Duodenal mucosa (tissue), 2 donors: ENCODE data around the gene IFNAR1.
A peak's percentile ranks its signal among the peaks of the same experiment; 100 is the strongest.

Experiments used
- H3K27ac ChIP-seq: one replicate; pipeline ENCODE4 v1.7.0; 2013; ENCODE audit warnings: low read depth, low read length
- H3K27me3 ChIP-seq, 2 donors: one replicate each; pipeline ENCODE4 v1.7.0; 2013; ENCODE audit warnings: low read length in 2 of 2, control low read depth in 1 of 2; ENCODE audit not compliant: insufficient read depth in 2 of 2, control insufficient read depth in 1 of 2
- H3K36me3 ChIP-seq, 2 donors: one replicate each; pipeline ENCODE4 v1.7.0; 2013; ENCODE audit warnings: low read length in 2 of 2, control low read depth in 1 of 2; ENCODE audit not compliant: insufficient read depth in 2 of 2, control insufficient read depth in 1 of 2
- H3K4me1 ChIP-seq, 2 donors: one replicate each; pipeline ENCODE4 v1.7.0; 2013; ENCODE audit warnings: low read length in 2 of 2, control low read depth in 1 of 2; ENCODE audit not compliant: insufficient read depth in 2 of 2, control insufficient read depth in 1 of 2
- H3K4me3 ChIP-seq, 2 donors: one replicate each; pipeline ENCODE4 v1.7.0; 2013; ENCODE audit warnings: low read length in 2 of 2, low read depth in 1 of 2
- H3K9ac ChIP-seq, 2 donors: one replicate each; pipeline ENCODE4 v1.7.0; 2013; ENCODE audit warnings: low read length in 2 of 2, low read depth in 1 of 2
- H3K9me3 ChIP-seq, 2 donors: one replicate each; pipeline ENCODE4 v1.7.0; 2013; ENCODE audit warnings: low read length in 2 of 2, control low read depth in 1 of 2; ENCODE audit not compliant: control insufficient read depth in 1 of 2

IFNAR1 gene

DNA sequence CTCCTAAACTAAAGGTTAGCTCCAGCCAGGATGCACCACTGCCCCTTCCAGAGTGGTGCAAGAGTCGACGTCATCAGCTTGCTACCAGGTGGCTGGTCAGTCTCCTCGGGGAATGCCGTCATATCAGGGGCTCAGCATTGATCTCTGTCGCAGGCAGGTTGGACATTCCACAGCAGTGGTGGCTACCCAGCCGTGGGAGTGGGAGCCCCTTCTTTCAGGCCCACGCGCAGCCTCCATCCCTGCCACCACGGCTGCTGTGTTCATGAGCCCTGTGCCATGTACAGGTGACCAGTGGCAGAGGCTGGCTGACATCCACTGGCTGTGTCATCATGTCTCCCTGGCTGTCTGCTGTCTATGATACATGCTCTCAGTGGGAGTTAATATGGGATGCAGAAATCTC is 33.1 kb upstream of the IFNAR1 start:
- no peak overlapping the region for H3K27ac ChIP-seq
- no peak overlapping the region for H3K4me3 ChIP-seq
- peaks cover 33 to 65% of the 10 kb centered on the region in 2 donors for H3K36me3 ChIP-seq
- H3K9ac ChIP-seq = no peak overlapping the region
- H3K27me3 ChIP-seq = no peaks in the 10 kb centered on the region
- no peaks in the 10 kb centered on the region for H3K9me3 ChIP-seq
- peaks cover 5% of the 10 kb centered on the region in 2 donors for H3K4me1 ChIP-seq

DNA sequence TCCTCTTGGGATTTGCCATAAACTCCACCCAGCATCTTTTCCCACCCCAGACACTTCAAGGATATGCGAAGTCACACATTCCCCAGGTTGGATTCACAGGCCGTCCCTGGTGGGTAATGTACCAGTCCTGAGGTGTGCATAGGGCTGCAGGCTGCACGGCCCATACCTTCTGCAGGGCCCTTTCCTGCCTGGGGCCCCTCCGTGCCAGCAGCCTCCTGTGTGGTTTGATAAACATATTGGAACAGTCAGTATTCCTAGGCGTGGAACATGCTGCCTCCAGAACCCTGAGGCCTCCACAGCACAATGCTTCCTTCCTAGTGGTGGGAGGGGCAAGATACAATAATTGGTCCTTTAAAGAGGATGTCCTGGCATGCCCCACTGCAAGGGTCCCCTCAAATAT is 32.0 kb upstream of the IFNAR1 start:
- Histone ChIP-seq H3K27ac (no peak overlapping the region), H3K4me1 (no peaks in the 10 kb centered on the region), H3K36me3 (peaks cover 31 to 66% of the 10 kb centered on the region in 2 donors), H3K9me3 (no peaks in the 10 kb centered on the region), H3K9ac (no peak overlapping the region), H3K4me3 (no peak overlapping the region), H3K27me3 (no peaks in the 10 kb centered on the region)

DNA sequence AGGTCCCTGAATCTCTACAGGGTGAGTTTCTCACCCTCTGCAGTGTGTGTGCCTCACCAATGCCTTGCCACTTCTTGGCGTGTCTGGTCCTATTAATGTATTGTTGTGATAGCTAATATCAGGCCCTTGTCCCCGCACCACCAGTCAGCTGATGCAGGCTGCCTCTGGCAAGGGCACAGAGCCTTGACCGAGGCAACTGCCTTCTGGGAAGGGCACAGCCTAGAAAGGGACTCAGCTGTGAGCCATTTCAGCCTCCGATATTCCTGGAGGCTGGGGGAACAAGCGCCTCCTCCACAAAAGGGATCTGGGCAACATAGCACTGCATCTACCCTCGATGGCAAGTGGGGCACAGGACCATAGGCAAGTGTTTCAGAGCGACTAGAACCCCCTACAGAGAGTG is 31.6 kb upstream of the IFNAR1 start:
- H3K27me3 ChIP-seq = no peaks in the 10 kb centered on the region
- H3K27ac ChIP-seq = no peak overlapping the region
- peaks cover 27 to 62% of the 10 kb centered on the region in 2 donors for H3K36me3 ChIP-seq
- no peak overlapping the region for H3K4me3 ChIP-seq
- no peaks in the 10 kb centered on the region for H3K9me3 ChIP-seq
- H3K4me1 ChIP-seq = no peaks in the 10 kb centered on the region
- H3K9ac ChIP-seq = no peak overlapping the region

DNA sequence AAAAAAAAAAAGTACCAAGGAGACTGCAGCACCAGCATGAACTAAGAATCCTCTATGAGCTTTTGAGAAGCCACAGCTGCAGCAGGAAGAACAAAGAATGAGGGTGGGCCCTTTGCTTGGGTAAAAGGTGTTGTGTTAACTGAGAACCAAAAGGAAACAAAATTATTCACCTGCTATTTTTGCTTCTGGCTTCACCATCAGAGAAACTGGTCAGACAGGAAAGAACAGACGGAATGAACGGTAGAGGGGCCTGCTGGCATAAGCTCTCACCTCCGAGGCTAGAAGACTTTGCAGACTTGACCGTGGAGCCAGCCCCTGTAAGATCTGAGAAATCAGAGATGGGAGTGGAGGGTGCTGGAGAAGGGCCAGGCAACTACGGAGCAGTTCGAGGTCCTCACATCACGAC is 31.0 kb upstream of the IFNAR1 start:
- no peak overlapping the region for H3K4me3 ChIP-seq
- peaks cover 26 to 56% of the 10 kb centered on the region in 2 donors for H3K36me3 ChIP-seq
- H3K4me1 ChIP-seq = peaks cover 0 to 3% of the 10 kb centered on the region in 2 donors
- H3K9me3 ChIP-seq = no peaks in the 10 kb centered on the region
- H3K27ac ChIP-seq = no peak overlapping the region
- no peaks in the 10 kb centered on the region for H3K27me3 ChIP-seq
- no peak overlapping the region for H3K9ac ChIP-seq

DNA sequence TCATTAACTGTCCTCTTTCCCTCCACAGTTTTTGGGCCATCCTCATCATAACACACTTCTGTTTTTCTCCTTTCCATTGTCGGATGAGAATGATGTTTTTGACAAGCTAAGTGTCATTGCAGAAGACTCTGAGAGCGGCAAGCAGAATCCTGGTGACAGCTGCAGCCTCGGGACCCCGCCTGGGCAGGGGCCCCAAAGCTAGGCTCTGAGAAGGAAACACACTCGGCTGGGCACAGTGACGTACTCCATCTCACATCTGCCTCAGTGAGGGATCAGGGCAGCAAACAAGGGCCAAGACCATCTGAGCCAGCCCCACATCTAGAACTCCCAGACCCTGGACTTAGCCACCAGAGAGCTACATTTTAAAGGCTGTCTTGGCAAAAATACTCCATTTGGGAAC is 28.6 kb upstream of the IFNAR1 start:
- Histone ChIP-seq H3K27me3 (no peaks in the 10 kb centered on the region), H3K27ac (no peak overlapping the region), H3K4me3 (no peak overlapping the region), H3K9ac (no peak overlapping the region), H3K36me3 (peaks cover 23 to 41% of the 10 kb centered on the region in 2 donors), H3K4me1 (peaks cover 19 to 25% of the 10 kb centered on the region in 2 donors), H3K9me3 (no peaks in the 10 kb centered on the region)

DNA sequence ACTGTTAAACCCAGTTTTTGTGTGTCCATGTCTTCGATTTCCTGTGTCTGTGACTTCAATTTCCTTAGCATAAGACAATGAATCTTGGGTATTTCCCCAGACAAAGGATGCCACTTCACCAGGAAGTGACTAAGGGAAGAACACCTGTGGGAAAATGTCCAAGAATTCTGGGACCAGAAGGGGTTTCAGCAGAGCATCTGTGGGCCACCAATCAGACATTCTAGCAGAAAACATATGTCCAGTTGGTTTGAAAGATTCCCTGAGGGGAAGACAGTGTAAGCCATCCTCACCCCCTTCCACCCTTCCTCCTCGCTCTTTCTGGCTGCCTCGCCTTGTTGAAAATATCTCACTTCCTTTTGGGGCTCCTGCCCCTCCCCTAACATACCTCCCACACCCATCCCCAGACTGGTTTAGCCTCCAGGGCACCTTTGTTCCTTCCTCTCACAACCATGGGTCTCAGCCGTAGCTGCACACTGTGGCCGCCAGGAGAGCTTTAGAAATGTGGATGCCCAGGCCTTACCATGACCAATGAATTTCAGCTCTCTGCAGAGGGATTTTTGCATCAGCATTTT is 25.5 kb upstream of the IFNAR1 start:
- H3K27me3 ChIP-seq = no peaks in the 10 kb centered on the region
- no peak overlapping the region for H3K9ac ChIP-seq
- H3K36me3 ChIP-seq = peaks cover 6 to 13% of the 10 kb centered on the region in 2 donors
- H3K9me3 ChIP-seq = no peaks in the 10 kb centered on the region
- no peak overlapping the region for H3K4me3 ChIP-seq
- peaks cover 32 to 44% of the 10 kb centered on the region in 2 donors for H3K4me1 ChIP-seq
- H3K27ac ChIP-seq = no peak overlapping the region

DNA sequence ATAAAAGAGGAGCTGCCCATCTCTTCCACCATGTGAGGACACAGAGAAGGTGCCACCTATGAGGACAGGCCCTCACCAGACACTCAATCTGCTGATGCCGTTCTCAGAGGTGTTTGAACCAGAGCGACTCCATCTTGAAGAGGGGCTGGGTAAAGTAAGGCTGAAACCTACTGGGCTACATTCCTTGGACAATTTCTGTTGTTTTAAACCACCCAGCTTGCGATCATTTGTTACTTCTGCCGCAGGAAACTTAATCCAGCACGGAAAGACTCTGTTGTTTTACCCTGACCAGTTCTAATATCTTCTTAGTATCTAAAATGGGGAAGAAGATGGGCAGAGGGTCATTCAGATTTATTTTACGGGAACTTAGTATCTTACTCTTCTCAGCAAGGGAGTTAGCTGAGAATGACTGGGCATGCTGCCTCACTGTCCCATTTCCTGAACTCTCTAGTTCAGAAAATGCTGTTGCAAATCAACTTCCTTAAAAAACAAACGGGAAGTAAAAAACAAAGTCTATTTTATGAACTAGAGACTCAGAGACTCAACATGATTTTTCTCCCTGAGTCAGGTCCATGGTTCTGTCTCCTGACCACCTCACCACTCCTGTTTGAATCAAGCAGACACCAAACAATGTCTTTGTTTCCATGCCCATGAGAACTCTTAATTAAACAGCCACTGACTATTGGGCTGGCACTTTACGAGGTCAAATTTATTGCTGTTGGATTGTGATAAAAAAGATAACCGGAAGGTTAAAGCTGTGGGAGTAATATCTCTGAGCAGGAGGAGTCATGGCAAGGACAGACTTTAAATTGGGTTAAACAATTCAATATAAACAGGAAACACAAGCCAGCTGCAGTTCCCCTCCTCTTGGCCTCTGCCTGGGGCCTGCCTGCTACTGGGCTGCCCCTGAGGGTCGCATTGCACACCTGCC is 23.8 kb upstream of the IFNAR1 start:
- Histone ChIP-seq H3K4me1 (peaks cover 32 to 44% of the 10 kb centered on the region in 2 donors), H3K9me3 (no peaks in the 10 kb centered on the region), H3K9ac (no peak overlapping the region), H3K36me3 (peaks cover 0 to 9% of the 10 kb centered on the region in 2 donors), H3K4me3 (no peak overlapping the region), H3K27ac (peak overlapping the region; percentile 36), H3K27me3 (no peaks in the 10 kb centered on the region)

DNA sequence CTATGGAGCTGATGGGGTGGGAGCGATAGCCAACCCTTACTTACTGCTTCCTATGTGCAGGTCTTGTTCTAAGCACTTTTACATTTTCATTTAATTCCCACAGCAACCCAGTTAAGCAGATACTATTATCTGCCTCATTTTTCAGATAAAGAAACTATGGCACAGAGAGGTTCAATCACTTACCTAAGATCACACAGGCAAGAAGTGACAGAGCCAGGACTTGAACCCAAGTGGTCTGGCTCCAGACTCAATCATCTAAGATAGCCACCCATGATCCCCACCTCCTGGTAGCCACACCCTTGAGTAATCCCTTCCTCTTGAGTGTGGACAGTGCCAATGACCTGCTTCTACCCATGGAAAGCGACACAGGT is 23.2 kb upstream of the IFNAR1 start:
- Histone ChIP-seq H3K9ac (no peak overlapping the region), H3K27ac (peak overlapping the region; percentile 36), H3K4me1 (peaks cover 32 to 44% of the 10 kb centered on the region in 2 donors), H3K27me3 (no peaks in the 10 kb centered on the region), H3K36me3 (peaks cover 0 to 2% of the 10 kb centered on the region in 2 donors), H3K4me3 (no peak overlapping the region), H3K9me3 (no peaks in the 10 kb centered on the region)

DNA sequence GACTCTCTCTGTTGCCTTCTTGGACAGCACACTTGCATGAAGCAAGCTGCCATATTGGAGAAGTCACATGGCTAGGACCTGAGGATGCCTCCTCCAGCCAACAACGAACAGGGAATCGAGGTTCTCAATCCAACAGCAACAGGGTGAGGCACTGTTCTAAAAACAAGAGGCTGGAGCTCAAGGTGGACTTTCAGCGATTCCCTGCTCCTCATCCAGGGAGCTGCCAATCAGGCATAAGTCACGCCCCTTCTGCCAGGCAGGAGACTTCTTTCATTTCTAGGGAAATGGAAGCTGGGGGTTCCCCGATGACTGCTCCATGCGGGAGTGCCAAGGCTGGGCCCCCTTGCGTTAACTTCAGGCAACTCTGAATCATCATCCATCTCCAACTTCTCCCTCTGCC is 22.7 kb upstream of the IFNAR1 start:
- H3K4me3 ChIP-seq = no peak overlapping the region
- peaks cover 32 to 44% of the 10 kb centered on the region in 2 donors for H3K4me1 ChIP-seq
- H3K9me3 ChIP-seq = no peaks in the 10 kb centered on the region
- H3K27me3 ChIP-seq = no peaks in the 10 kb centered on the region
- no peaks in the 10 kb centered on the region for H3K36me3 ChIP-seq
- no peak overlapping the region for H3K27ac ChIP-seq
- H3K9ac ChIP-seq = no peak overlapping the region

DNA sequence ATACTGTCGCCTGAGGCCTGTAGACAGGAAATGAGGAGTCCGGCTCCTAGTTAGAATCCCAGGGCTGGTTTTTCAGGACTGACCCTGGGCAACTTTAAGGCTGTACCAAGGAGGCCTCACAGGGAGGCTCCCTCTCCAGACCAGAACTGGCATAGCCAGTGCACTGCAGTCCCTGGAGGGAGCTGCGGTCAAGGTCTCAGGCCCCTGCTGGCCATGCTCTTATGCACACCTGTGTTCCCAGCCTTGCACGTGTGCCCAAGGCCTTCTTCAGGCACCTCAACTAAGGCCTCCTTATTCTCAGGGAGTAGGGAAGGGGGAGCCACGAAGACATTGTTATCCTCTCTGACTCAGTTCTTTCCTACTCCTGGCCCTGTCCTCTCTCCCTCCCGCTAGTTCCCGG is 22.0 kb upstream of the IFNAR1 start:
- H3K9me3 ChIP-seq = no peaks in the 10 kb centered on the region
- H3K9ac ChIP-seq = no peak overlapping the region
- H3K4me1 ChIP-seq = peaks cover 32 to 44% of the 10 kb centered on the region in 2 donors
- H3K27me3 ChIP-seq = no peaks in the 10 kb centered on the region
- no peak overlapping the region for H3K27ac ChIP-seq
- H3K36me3 ChIP-seq = no peaks in the 10 kb centered on the region
- no peak overlapping the region for H3K4me3 ChIP-seq
